ELF-1 (cell line): Measurements from ENCODE around the gene LGALS12.
"Not testable (repeated sequence)": the region's sequence is repeated elsewhere in the genome, so short reads cannot be mapped to it uniquely, and the experiment has no call there.

Experiments
- DNase-seq: peaks from one replicate; pipeline ENCODE4 v3.0.0-alpha.2; 2016; ENCODE audit warnings: low read depth, low spot score

Gene LGALS12

DNA sequence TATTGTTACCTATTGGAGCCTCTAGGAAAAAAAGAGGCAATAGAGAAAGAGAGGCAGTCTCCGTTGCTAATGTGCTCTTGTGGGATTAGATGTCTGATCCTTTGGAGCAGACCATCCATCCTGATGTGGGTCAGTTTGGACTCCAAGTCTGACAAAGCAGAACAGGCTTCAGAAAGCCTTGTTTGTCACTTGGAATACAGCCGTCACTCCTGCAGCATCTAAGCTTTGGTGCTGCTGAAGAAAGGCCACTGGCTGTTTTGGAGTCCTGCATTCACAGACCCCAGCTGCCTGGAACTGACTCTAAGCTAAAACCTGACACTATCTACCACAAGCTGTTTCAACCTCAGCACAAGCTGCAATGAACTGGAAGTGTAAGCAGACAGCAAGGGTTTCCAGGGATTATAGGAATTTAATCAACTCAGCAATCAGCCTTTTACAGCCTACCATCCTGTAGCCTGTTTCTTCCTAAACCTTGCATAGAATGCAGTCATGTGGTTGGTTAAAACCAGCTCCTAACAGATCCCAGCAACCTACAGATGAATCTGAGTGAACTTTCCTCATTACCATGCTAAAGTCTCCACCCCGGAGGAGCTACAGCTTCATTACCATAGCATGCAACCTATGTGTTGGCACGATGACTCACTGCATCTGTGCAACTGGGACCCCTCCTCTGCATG is 27.1 kb downstream of the LGALS12 start:
- DNase-seq = peak; percentile 63

DNA sequence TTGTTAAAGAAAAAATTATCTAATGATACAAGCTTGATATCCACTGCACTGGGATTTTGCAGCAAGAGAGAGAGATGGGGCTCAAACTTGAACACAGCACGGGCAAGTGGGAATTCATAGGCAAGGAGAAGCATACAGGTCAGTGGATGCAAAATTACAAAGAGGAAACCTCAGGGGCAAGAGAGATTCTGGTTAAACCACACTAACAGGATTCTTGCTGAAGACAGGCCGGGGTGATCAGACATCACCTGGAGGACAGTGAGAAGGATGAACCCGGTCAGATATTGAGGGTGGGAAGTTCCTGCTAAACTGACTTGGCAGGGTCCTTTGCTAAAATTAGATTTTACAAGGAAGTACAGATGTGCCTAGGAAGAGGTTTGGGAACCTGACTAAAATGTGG is 28.2 kb downstream of the LGALS12 start:
- peak; percentile 18 for DNase-seq

DNA sequence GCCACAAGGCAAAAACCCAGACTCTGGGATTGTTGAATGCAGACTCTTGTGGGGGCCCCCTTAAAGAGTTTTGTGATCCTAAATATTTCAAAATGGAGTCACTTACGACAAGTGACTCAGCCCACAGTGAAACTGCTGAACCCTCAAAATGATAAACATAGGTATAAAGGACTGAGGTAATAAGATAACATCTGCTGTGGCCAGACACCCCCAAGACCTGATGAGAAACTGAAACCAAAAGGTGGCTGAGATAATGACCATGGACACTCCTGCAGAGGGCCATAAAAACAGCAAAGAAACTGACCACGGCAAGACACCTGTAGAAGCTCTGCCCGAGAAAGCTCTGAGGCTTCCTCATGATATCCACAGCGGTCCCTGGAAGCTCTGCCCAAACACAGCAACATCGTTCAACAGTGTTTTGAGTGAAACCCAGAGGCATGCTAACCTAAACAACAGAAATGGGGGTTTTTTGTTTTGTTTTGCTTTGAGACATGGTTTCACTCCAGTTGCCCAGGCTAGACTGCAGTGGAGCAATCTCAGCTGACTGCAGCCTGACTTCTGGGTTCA is 29.1 kb downstream of the LGALS12 start:
- DNase-seq = no peak

DNA sequence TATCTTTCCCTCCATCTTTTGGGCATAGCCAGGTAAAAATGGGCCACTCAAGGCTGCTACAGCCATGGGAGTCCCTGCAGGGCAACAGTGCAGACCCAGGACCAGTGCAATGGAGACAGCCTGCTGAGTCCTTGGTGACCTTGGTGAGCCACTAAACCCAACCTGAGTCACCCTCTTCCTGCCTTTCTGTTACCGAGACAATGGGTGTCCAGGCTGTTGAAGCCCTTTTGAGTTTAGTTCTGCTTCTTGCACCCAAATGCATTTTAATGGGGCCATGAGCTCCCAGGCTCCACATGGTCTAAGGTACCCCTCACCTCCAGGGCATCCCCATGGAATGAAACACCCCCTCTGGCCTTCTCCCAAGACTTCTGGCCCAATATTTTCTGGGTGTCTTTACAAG is 29.9 kb downstream of the LGALS12 start:
- DNase-seq = no peak

DNA sequence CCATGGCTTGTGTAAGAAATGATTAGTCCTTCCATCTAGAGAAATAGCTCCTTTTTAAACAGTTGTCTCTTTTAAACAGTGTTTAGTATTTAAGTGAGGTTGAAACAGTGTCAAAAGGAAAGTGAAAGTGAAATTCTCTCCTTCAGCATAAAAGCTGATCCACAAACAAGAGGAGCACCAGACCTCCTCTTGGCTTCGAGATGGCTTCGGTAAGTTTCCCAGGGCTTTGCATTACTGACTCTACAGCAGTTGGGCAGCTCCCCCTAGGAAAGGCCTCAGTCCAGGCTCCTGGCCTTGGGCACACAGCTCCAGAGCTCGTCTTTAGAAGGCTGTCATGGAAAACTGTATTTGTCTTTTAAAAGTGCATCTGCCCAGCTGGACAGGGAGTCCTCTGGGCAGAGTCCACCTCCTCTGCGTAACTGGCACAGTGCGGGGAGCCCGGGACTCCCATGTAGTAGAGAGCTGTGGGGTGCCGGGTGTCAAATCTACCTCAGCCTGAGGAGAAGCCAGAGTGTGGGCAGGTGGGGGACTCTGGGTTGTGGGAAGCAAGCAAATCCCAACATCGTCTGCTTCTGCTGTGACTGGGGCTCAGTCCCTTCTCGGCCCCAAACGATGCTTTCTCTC is 30.9 kb downstream of the LGALS12 start, which contains the start of gene PLAAT4:
TSS of gene PLAAT4 (plus strand) at position 140 of the 624 bp plus-strand sequence. CDS start at position 201, 61 bp downstream.
- DNase-seq = peak; percentile 32

DNA sequence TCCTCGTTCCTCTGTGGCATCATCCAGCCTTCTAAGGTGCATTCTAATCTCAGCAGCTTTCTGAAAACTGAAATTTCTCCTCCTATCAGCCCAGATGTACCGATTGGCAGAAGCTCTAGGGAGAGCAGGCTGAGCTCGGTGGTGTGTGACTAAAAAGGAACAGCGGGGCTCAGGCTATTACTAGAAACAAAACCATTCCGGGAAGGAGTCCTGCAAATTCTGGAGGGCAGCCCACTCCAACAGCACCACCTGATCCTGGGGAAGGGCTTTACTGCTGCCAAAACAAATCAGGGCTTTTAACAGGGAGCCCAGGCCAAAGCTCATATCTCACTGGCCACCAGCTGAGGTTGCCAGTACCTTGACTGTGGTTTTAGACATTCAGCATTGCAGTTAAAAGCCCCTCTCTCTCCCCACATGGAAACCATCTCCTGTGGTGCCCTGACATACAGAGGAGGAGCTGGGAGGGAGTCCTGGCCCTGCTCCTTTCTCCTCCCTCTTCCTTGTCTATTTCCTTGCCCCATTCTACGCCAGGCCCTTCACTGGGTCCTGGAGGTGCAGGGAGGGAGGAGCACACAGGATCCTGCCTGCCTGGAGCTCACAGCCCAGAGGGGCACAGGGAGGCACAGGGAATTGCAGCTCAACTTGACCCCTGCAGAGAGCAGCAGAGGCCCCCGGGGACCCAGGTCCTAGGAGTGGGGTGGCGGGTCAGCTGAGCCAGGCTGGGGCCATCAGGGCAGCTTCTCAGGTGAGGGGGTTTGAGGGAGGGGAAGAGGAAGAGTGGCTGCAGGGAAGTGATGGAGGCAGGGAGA is 31.6 kb downstream of the LGALS12 start:
- no peak for DNase-seq

DNA sequence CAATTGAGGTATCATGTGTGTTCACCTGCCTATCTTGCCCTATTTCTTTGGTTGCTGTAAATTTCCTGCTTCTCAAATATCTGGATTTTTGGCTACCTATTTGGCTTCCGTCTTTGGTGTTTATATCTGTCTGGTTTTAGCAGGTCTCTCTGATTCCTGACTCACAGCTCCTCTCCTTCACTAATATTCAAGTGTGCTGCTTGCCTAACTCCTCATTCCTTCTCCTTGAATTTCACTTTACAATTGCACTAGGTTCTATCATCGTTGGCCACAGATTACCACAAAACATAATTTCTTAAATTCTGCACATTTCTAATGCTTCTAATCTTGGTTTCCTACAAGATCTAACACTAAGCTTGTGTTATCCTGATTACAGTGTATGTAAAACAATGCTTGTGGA is 36.6 kb downstream of the LGALS12 start:
- DNase-seq = not testable (repeated sequence)

DNA sequence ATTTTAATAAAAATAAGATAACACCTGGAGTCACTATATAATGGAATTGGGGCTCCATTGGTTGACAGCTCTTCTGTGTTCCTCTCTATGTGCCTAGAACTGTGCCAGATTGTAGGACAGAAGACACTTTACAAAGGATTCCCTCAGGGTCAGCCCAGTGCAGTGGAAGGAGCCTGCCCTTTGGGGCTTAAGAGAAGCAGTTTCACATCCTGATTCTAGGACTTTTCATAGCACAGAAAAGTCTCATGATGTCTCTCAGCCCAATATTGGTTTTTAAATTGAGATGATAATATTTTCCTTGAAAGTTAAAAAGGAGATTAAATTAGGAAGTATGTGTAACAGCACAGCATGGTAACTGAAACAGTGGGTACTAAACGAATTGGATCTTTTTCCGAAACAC is 37.8 kb downstream of the LGALS12 start:
- no peak for DNase-seq

DNA sequence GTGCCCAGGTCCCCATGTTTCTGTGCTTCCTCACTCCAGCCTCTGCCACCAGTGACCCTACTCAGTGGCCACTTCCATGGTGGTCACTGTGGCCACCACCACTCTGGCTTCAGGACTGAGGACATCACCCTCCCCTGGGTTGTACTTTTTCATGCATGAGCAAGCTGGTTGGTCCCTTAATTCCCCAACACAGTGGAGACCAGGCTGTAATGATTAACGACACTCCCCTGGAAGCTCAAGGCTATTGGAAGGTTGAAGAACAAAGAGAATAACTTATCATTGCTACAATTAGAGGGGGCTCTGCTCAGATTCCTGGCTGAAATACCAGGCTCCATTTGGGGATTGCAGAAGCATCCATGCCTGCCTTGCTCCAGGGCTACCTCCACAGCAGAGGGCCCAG is 41.2 kb downstream of the LGALS12 start:
- no peak for DNase-seq

DNA sequence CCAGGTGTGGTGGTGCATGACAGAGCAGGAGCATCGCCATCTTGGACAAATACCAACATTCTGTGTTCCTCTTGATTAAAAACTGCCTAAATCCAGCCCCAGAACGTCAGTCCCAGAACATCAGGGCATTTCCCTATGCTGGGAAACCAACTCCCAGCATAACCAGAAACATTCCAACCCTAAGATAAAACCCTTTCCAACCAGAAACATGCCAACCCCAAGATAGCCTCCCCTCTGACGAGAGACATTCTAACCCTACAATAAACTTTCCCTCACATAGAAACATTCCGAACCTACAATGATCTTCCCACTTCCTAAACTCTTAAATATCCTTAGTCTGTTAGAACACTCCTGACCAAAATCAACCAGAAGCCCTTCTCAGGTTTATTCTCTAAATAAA is 42.3 kb downstream of the LGALS12 start:
- DNase-seq = no peak

DNA sequence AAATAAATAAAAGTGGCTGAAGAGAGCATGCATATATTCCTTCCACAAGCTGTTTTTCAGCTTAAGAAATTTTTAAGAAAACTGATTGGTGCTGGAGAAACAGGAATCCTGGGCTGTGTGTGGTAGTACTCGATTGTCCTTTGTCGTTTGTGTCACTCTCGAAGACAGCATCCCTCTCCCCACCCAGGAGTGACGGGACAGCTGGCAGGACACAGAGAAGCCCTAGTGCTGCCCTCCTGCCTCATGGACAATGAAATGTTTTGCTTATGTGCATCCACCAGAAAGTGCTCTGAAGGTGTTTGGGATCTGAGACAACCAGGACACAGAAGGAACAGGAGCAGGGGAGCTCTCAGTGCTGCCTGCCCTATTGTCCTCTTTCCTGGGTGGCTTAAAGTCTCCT is 43.5 kb downstream of the LGALS12 start:
- no peak for DNase-seq

DNA sequence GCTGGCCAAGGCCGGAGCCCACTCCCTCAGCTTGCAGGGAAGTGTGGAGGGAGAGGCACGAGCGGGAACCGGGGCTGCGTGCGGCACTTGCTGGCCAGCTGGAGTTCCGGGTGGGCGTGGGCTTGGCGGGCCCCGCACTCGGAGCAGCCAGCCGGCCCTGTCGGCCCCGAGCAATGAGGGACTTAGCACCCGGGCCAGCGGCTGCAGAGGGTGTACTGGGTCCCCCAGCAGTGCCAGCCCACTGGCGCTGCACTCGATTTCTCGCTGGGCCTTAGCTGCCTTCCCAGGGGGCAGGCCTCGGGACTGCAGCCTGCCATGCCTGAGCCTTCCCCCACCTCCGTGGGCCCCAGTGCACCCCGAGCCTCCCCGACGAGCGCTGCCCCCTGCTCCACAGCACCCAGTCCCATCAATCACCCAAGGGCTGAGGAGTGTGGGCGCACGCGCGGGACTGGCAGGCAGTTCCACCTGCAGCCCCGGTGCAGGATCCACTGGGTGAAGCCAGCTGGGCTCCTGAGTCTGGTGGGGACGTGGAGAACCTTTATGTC is 44.3 kb downstream of the LGALS12 start:
- DNase-seq = not testable (repeated sequence)

DNA sequence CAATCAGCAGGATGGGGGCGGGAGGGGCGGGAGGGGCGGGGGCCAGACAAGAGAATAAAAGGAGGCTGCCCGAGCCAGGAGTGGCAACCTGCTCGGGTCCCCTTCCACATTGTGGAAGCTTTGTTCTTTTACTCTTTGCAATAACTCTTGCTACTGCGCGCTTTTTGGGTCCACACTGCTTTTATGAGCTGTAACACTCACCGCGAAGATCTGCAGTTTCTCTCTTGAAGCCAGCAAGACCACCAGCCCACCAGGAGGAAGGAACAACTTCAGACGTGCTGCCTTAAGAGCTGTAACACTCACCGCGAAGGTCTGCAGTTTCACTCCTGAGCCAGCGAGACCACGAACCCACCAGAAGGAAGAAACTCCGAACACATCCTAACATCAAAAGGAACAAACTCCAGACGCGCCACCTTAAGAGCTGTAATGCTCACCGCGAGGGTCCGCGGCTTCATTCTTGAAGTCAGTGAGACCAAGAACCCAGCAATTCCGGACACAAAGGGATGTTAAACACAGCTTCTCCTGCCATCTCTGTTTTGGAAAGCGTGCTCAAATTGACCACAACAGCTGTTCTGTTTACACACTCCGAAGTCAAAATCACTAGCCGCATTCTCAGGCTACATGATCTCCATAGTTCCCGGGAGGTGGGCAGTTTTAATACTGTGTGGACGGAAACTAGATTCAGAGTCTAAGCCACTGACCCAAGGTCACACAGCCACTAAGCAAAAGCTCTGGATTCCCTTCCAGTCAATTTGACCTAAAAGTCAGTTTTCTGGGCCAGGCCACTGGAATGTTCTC is 45.4 kb downstream of the LGALS12 start:
- no peak for DNase-seq

DNA sequence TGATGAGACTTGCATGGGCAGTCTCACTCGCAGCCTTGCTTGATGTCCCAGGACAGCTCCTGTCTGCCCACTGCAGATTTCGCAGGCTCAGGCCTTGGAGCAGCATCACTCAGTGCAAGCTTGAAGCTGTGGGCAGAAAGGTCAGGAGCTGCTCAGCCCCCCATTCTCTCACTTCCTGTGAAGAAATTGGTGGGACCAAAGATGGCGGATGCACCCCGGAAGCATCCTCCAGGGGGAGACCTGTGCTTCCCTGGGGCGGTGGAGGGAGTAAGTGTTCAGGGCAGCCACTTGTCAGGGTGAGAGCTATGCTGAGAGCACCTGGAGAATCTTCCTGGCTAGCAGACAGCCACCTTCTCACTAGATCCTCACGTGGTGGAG is 46.0 kb downstream of the LGALS12 start:
- DNase-seq = no peak

DNA sequence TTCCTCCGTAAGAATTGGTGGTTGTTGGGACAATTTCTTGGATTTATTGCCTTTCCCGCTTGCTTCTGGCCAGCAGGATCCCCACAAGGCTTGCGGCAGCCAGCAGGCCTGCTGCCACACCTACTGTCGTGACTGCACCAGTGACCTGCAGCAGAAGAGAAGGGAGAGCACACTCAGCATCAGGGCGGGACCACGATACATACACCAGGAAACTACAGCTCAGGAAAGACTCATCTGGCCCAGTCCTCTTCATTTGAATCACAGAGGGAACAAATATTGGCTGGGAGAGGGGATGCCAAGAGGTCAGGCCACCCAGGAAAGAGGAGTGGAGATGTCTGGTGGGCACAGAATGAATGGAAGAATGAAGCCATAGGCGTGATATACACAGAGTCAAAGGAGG is 47.0 kb downstream of the LGALS12 start:
- DNase-seq = no peak

DNA sequence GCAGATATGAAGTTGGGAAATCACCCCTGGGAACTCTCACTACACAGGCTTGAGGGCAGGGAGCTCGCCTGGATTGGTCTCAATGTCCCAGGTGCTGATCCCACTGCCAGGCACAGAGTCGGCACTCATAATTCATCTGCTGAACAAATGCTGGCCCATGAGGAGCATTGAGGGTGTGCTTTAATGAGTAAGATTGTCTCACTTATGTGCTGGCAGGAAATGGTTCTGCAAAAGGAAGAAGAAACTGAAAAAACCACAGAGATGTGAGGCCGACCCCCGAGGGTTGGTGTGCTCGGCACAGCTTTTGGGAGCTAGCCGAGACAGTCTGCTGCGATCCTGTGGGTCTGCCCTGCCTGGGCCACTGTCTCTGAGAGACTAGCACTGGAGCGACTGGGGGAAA is 47.9 kb downstream of the LGALS12 start:
- DNase-seq = no peak

DNA sequence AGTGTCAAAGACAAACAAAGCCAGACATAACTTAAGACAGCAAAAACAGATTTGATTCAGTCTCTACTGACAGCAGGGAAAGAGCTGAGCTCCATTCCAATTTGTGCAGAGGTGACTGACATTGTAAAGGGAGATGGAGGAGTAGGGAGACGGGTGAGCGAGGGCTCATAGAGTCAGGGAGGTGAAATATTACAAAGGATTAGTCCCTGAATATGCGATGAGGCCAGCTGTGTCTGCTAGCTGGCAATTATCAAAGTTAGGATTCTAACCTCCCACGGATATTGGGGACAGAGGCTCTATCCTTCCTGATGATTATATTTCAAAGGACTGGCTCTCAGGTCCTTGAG is 49.0 kb downstream of the LGALS12 start:
- DNase-seq = no peak

DNA sequence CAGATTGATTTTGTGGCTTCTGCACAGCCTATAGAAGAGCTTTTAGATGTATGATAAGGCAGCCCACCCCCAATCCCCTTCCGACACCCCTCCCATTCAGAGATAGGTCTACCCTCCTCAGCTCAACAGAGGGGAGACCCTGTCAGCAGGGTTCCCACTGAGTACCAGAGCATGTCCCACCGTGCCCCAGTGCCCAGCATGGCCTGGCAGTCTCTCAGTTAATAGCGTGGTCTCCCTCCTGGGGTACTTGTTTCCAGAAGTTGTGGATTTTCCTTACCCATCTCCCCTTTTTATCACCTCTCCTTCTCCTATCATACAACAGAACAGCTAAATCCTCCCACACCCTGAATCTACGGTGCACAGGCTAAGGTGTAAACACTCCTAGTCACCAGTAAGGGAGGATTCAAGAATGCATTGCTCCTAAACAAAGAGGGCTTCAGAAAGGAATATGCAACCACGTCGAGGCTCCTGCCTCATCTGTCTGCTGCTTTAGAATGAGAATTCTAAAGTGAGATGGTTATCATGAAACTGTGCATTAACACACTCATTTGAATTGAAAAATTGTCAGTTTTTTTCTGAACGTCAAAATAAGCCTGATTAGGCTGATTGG is 50.6 kb downstream of the LGALS12 start:
- no peak for DNase-seq

DNA sequence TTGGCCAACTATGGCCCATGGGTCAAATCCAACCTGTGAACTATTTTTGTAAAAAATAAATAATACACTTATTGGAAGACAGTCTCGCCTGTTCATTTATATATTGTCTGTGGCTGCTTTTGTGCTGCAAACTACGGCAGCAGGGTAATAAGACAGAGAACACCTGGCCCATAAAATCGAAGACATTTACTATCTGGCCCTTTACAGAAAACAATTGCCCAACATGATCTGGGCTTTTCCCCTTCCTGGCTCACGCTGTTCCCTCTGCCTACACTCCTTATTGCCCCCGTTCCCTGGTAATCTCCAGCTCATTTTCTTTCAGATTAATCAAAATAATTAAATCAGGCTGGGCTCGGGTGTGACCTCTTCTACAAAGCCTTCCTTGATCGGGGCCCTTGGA is 51.7 kb downstream of the LGALS12 start:
- DNase-seq = no peak

DNA sequence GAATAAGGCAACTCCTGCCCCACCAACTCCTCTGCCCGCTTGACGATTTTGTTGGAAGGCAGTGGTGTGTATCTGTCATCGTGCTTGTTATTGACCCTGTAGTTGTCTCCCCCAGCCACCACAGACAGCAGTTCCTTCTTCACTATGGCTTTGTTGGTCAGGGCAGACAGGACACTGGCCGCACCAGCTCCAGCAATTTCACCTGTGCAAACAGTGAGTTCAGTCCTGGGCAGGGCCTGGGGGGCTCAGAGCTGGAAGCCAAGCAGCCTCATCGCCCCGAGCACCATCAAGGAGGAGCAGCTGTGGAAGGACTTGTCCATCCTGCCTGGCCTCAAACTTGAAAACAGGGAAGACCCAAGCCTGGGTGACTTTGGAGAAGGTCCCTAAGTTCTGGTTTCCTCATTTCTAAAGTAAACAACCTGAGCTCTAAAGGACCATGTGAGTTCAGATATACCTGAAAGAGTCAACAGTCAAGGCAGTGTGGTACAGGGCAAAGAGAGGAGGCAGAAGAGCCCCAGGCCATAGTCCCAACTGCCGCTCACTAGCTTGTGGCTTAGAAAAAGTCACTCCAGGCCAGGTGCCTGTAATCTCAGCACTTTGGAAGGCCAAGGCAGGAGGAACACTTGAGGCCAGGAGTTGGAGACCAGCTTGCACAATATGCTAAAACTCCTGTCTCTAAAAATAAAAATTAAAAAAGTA is 52.7 kb downstream of the LGALS12 start:
- DNase-seq = no peak
